Measurements from ENCODE around the gene THAP7. TPM values are rescaled to one million over a fixed set of nuclear protein-coding genes. Genes with fewer than 3 reads are reported as not detected.
"Not testable (repeated sequence)": the region's sequence is repeated elsewhere in the genome, so short reads cannot be mapped to it uniquely, and the experiment has no call there.

THAP7 gene
- total RNA-seq, 2 experiments from 2014 or later = 24.7 to 25.4 TPM

- H3K36me3 Mint-ChIP-seq (ENCODE audit: low read depth); DNase-seq; H3K4me3 Mint-ChIP-seq; H3K9me3 Mint-ChIP-seq; H3K27ac Mint-ChIP-seq; POLR2A ChIA-PET: not testable (repeated sequence)
- CTCF ChIA-PET = interaction anchor here (0.7 kb wide), 1 partner anchor 194 kb away, joined by 4 read pairs; no protein-coding TSS in a partner anchor
- Mint-ChIP-seq H3K4me1 (peaks cover 13% of the 10 kb centered on the region), H3K27me3 (peaks cover 27% of the 10 kb centered on the region)
Observed at GRCh38 chr22:21039158-21039557, 37.2 kb upstream of the THAP7 start.

DNA sequence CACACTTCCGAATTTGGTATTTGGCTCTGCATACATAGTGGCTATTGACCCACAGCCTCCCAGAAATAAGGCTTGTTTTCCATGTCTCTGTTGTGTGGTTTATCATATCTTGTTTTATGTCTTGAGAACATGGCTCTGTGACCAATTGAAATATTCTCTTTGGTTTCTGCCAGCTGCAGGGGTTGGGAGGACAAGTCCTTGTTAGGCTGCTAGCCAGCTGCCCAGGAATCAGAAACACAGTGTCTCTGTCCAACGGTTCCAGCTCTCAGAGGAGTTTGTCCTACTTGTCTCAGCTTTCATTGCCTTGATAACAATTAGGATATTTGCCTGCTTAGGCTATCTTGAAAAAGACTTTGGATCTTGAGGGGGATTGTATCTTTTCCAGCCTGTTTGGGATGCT lies 36.5 kb upstream of the THAP7 start:
- Mint-ChIP-seq H3K4me3 (no peak overlapping the region), H3K4me1 (peaks cover 10% of the 10 kb centered on the region), H3K9me3 (no peaks in the 10 kb centered on the region), H3K27ac (no peak overlapping the region), H3K36me3 (ENCODE audit: low read depth) (no peaks in the 10 kb centered on the region), H3K27me3 (peaks cover 30% of the 10 kb centered on the region)
- no peak for DNase-seq
- POLR2A ChIA-PET = no interaction called here
- CTCF ChIA-PET = no interaction called here

DNA sequence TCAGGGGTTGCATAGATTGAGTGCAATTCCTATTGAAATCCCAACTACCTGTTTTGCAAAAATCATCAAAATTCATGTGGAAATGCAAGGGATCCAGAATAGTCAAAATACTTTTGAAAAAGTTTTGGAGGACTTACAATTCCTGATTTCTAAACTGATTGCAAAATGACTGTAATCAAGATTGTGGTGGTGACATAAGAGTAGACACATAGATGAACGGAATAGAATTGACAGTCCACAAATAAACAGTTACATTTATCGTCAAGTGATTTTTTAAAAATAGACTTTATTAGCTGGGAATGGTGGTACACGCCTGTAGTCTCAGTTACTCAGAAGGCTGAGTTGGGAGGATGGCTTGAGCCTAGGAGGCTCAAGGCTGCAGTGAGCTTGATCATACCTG lies 33.1 kb upstream of the THAP7 start:
- CTCF ChIA-PET = no interaction called here
- Mint-ChIP-seq H3K4me1 (peaks cover 3% of the 10 kb centered on the region), H3K9me3 (no peaks in the 10 kb centered on the region)

GRCh38 chr22:21033895-21034294 lies 32.0 kb upstream of the THAP7 start:
- CTCF ChIA-PET = no interaction called here
- H3K27me3 Mint-ChIP-seq = peaks cover 46% of the 10 kb centered on the region
- POLR2A ChIA-PET = interaction anchor here (1.0 kb wide), 1 partner anchor 11 kb away, joined by 3 read pairs; no protein-coding TSS in a partner anchor

More for the DNA sequence above, 33.1 kb upstream of the THAP7 start:
- H3K27ac Mint-ChIP-seq = no peak overlapping the region
- H3K27me3 Mint-ChIP-seq = peaks cover 43% of the 10 kb centered on the region
- POLR2A ChIA-PET = no interaction called here
- no peak overlapping the region for H3K4me3 Mint-ChIP-seq
- H3K36me3 Mint-ChIP-seq (ENCODE audit: low read depth) = no peaks in the 10 kb centered on the region
- no peak for DNase-seq

GRCh38 chr22:21032868-21033688 lies 31.2 kb upstream of the THAP7 start:
- Mint-ChIP-seq H3K4me1 (peaks cover 3% of the 10 kb centered on the region), H3K4me3 (no peak overlapping the region), H3K36me3 (ENCODE audit: low read depth) (no peaks in the 10 kb centered on the region), H3K9me3 (no peaks in the 10 kb centered on the region), H3K27me3 (peaks cover 42% of the 10 kb centered on the region), H3K27ac (no peak overlapping the region)
- ChIA-PET CTCF (no interaction called here), POLR2A (interaction anchor here (1.0 kb wide), 1 partner anchor 12 kb away, joined by 3 read pairs; no protein-coding TSS in a partner anchor)
- DNase-seq = no peak

More at GRCh38 chr22:21033895-21034294, 32.0 kb upstream of the THAP7 start:
- no peak for DNase-seq
- Mint-ChIP-seq H3K4me3 (no peak overlapping the region), H3K4me1 (peaks cover 3% of the 10 kb centered on the region), H3K36me3 (ENCODE audit: low read depth) (no peaks in the 10 kb centered on the region), H3K27ac (no peak overlapping the region), H3K9me3 (no peaks in the 10 kb centered on the region)

- Mint-ChIP-seq H3K4me1 (peaks cover 3% of the 10 kb centered on the region), H3K9me3 (no peaks in the 10 kb centered on the region), H3K36me3 (ENCODE audit: low read depth) (no peaks in the 10 kb centered on the region), H3K27ac (no peak within 1 kb of the TSS), H3K4me3 (no peak within 1 kb of the TSS), H3K27me3 (peaks cover 39% of the 10 kb centered on the region)
- POLR2A ChIA-PET = no interaction called here
- DNase-seq = no peak
- CTCF ChIA-PET = no interaction called here
Observed at GRCh38 chr22:21032037-21032867, 30.3 kb upstream of the THAP7 start, which contains the start of gene SLC7A4. SLC7A4 (minus strand) TSS chr22:21032561; CDS start chr22:21031812, 749 bp downstream.

DNA sequence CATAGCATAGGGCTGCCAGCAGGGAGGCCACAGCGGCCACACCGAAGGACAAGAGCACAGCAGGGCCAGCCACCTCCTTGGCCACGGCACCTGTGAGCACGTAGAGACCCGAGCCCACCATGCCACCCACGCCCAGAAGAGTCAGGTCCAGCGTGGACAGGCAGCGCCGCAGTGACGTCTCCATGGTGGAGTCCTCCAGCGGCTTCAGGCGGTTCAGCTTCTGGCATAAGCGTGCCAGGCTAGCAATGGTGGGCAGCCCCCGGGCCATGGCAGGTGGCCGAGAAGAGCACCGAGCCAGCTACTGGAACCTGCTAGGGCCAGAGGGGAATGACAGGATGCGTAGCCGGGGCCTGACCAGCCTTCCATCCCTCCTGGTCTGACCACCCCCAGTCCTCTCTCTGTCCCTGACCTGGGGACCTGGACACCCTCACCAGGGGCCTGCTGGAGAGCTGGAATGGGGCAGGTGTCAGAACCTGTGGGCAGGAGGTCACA lies 29.7 kb upstream of the THAP7 start:
- no peak for DNase-seq
- ChIA-PET POLR2A (no interaction called here), CTCF (no interaction called here)
- peaks cover 38% of the 10 kb centered on the region for H3K27me3 Mint-ChIP-seq
- H3K27ac Mint-ChIP-seq = no peak overlapping the region
- H3K9me3 Mint-ChIP-seq = no peaks in the 10 kb centered on the region
- no peak overlapping the region for H3K4me3 Mint-ChIP-seq
- H3K36me3 Mint-ChIP-seq (ENCODE audit: low read depth) = no peaks in the 10 kb centered on the region
- peaks cover 3% of the 10 kb centered on the region for H3K4me1 Mint-ChIP-seq

GRCh38 chr22:21030621-21031544 lies 29.0 kb upstream of the THAP7 start:
- Mint-ChIP-seq H3K4me3 (no peak overlapping the region), H3K4me1 (peaks cover 3% of the 10 kb centered on the region), H3K36me3 (ENCODE audit: low read depth) (no peaks in the 10 kb centered on the region), H3K27me3 (peaks cover 38% of the 10 kb centered on the region), H3K27ac (no peak overlapping the region), H3K9me3 (no peaks in the 10 kb centered on the region)
- CTCF ChIA-PET = no interaction called here
- DNase-seq = no peak
- POLR2A ChIA-PET = no interaction called here

GRCh38 chr22:21030032-21030431 lies 28.1 kb upstream of the THAP7 start:
- ChIA-PET CTCF (no interaction called here), POLR2A (no interaction called here)
- Mint-ChIP-seq H3K27ac (no peak overlapping the region), H3K4me1 (peaks cover 10% of the 10 kb centered on the region), H3K27me3 (peaks cover 32% of the 10 kb centered on the region), H3K4me3 (no peak overlapping the region), H3K36me3 (ENCODE audit: low read depth) (no peaks in the 10 kb centered on the region), H3K9me3 (no peaks in the 10 kb centered on the region)
- DNase-seq = no peak

DNA sequence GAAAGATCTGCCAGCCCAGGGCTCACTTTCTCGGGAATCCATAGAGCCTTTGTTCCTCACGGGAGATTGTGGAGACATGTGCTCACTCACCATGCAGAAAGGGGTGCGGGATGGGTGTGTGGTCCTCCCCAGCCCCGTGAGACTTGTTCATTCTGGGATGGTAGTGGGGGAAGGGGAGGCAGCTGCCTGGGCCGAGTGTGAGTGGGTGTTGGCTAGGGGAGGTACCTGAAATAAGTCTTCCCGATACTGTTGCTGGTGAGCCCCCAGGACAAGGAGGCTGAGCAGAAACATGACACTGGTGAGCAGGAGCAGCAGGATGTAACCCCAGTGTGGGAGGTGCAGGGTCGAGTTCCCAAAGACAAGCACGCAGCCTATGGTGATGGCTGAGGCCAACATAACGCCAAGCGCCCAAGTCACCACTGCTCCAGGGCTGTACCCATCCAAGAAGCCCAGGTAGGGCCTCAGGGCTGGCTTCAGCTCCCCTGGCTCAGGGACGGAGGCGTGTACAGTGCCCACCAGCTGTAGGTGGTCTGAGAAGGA lies 27.6 kb upstream of the THAP7 start:
- no peak overlapping the region for H3K27ac Mint-ChIP-seq
- ChIA-PET POLR2A (no interaction called here), CTCF (no interaction called here)
- H3K4me3 Mint-ChIP-seq = no peak overlapping the region
- peaks cover 31% of the 10 kb centered on the region for H3K27me3 Mint-ChIP-seq
- no peak for DNase-seq
- H3K4me1 Mint-ChIP-seq = peaks cover 12% of the 10 kb centered on the region
- H3K36me3 Mint-ChIP-seq (ENCODE audit: low read depth) = no peaks in the 10 kb centered on the region
- H3K9me3 Mint-ChIP-seq = no peaks in the 10 kb centered on the region

GRCh38 chr22:21028277-21029251 lies 26.6 kb upstream of the THAP7 start:
- H3K4me1 Mint-ChIP-seq = peaks cover 11% of the 10 kb centered on the region
- DNase-seq = no peak
- no peak overlapping the region for H3K4me3 Mint-ChIP-seq
- CTCF ChIA-PET = no interaction called here
- H3K27ac Mint-ChIP-seq = no peak overlapping the region
- peaks cover 24% of the 10 kb centered on the region for H3K27me3 Mint-ChIP-seq
- no peaks in the 10 kb centered on the region for H3K36me3 Mint-ChIP-seq (ENCODE audit: low read depth)
- POLR2A ChIA-PET = no interaction called here
- H3K9me3 Mint-ChIP-seq = no peaks in the 10 kb centered on the region
